ENCODE measurements around the gene PRR23E.

PRR23E gene

DNA sequence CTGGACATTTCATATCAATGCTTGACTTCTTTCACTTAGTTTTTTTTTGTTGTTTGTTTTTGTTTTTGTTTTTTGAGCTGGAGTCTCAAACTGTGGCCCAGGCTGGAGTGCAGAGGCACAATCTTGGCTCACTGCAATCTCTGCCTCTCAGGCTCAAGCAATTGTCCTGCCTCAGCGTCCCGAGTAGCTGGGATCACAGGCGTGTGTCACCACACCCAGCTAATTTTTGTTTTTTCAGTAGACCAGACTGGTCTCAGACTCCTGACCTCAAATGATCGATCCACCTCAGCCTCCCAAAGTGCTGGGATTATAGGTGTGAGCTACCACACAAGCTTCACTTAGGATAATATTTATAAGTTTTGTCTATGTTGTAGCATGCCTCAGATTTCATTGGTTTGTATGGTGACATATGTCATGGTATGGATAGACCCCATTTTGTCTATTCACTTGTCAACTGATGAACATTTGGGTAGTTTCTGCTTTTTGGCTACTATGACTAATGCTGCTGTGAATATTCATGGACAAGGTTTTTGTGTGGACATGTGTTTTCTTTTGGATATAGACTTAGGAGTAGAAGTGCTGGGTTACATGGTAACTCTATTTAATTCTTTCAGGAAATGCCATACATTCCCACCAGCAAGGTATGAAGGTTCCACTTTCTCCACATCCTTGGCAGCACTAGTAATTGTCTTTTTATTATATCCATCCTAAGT lies 6.8 kb upstream of the PRR23E start:
- no peak for DNase-seq

DNA sequence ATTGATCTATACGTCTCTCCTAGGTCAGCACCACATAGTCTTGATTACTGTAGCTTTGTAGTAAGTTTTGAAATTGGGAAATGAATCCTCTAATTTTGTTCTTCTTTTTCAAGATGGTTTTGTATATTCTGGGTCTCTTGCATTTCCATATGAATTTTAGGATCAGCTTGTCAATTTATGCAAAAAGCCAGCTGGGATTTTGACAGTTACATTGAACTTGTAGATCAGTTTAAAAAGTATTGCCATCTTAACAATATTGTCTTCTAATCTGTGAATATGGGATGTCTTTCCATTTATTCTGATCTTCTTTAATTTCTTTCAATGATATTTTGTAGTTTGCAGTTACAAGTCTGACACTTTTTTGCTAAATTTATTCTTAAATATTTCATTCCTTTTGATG lies 5.6 kb upstream of the PRR23E start:
- no peak for DNase-seq

DNA sequence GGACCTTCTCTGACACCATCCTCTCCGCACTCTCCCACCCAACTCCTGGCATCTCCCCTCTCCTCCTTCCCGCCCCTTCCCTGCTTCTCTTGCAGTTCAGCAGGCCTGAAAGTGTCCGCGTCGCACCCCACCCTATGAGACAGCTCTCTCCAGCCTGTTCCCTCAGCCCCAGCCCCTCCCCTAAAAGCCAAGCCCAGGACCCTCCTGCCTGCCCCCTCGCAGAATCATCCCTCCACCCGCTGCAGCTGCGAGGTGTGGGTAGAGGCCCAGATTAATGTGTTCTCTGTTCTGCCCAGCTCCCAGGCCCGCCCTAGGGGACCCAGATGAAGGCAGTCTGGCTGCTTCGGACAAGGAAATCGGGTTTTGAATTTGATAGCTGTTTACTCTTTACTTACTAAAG lies 410 bp downstream of the PRR23E start:
- DNase-seq = no peak

DNA sequence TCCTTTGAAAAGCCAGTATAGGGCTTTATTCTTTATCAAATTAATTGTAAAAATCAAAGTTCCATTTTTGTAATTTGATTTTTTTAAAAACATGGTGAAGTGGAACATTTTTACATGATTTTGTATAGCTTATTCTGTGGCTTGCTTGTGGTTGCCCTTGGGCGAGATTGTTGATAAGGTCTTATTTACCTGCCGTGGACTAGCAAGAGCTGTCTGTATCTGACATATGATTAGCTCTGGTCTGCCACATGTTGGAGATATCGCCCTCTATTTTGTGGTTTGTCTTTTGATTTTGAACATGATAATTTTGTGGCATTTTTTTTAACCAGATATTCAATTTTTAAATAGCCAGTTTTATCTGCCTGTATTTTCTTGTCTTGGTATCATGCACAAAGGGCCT lies 844 bp downstream of the PRR23E start:
- DNase-seq = no peak

DNA sequence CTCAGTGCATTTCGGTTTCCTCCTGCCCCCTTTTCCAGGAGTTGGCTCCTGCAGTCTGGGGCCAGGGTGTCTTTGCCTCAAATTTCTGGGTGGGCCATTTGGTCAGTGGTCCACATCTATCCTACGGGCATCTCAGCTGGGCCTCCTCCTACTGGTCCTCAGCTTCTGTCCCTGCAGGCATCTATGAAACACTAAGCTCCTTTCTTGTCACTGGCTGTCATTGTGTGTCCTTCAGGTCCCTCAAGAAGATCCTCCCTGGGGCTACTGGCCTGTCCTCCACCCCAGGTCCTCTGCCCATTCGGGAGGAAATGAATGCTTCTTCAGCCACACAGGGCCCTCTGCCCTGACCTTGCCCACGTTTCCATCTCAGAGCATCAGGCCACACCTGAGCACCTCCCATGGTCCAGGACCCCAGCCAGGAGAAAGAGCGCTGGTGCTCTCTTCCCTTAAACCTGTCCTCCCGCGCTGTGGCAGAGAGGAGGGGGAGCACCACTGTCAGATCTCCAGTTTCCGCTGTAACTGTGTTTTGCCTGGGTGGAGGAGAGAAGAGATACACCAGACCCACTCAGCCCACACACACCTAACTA lies 1.8 kb downstream of the PRR23E start:
- DNase-seq = no peak

DNA sequence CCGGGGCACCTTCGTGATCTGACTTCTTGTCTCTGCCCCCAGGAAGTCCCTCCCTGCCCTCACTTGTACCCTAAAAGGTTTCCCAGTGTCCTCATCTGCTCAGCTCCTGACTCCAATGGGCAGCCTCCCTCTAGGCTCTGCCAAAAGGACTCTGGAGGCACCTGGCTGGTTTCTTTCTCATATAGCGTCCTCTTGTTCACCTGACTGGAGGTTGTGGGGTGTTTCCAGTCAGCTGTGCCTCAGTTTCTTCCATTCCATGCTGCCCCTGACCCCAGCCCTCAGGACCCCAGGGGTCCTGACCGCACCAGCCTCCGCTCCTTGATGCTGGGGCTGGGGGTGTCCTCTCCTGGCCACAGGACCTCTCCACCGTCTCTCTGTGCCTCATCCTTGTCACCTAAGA lies 2.5 kb downstream of the PRR23E start:
- DNase-seq = no peak

DNA sequence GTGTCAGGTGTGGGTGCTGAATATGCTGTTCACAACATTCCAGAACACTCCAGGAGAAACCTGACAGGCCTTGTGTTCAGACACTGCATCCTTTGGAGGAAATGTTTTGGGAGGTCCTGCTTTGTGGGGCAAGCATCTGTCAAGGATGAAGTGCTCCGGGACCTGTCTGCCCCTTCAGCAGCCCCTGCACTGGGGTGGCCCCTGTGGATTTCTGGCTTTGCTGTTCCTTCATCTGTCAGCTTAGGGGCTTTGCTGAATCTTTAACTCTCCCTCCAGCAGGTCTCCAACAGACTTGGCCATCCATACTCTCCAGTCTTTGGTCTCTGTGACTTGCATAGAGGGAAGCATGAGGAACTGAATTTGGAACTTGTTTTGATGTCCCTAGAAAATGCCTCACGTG lies 3.1 kb downstream of the PRR23E start:
- DNase-seq = no peak

DNA sequence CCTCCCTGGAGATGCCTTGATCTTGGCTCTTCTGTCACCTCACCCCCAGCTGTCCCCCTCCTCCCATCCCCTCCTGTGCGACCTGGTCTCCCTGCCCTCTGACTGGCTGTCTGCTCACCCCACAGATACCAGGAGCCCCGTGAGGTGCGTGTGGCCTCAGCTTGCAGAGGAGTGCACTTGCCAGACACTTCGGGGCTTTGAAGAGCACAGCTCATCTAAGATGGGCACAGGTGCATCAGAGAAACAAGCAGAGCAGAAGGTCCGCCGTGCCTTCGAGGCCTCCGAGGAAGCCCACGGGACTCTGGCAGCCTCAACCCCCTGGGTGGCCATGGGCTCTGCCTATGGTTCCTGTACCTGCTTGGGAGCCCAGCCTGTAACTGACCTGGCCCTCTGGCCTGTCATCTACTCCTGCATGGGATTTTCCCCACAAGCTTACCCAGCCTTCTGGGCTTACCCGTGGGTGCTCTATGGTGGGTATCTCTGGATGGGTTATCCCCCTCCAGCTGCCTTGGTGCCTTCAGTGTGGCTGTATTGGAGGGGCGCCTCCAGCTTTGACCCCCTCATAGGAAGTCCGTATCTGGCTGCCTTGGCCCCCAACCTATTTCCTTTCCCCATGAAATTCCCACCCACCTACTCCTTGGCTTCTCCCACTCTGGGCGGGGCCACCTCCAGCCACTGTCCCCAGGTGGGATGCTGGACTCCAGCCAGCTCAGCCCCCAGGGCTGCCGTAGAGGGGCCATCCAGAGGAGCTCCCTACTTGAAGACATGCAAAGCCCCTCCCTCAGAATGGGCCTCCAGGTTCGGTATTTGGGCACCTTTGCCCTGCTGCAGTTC lies 3.8 kb downstream of the PRR23E start:
- no peak for DNase-seq

DNA sequence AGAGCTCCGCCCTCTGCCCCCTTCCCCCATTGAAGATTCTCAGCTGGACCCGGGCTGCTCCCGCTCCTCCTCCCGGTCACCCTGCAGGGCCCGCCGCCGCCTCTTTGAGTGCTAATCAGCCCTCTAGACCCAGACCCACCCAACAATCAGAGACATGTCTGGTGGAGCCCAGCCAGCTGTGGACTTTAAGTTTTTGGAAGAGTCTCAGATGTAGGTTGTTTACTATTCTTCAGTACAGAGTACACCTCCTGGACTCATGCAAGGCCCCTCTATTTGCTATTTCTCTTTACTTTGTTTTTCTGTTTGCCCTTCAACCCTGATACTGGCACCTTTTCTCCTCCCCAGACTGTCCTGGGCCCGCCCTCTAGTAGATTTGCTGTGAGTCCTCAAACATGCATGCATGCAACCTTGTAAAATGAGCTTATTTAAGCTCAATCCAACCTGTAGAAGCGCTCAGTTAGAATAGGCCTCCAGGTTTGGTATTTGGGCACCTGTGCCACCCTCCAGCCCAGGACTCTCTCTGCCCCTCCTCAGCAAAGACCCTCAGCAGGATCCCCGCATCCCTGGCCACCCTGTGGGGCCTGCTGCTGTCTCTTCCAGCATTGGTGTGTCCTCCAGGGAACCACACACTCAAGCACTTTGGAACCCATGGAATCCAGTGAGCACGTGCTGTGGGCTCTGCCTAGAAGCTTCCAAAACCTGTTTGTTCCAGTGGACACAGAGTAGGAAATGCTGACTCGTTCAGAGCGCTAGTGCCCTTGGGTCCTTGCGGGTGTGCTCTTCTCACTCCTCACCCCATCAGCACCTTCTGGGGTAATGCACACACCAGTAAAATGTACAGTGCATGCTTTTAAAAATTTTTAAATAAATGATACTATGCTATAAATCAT lies 4.6 kb downstream of the PRR23E start:
- no peak for DNase-seq

DNA sequence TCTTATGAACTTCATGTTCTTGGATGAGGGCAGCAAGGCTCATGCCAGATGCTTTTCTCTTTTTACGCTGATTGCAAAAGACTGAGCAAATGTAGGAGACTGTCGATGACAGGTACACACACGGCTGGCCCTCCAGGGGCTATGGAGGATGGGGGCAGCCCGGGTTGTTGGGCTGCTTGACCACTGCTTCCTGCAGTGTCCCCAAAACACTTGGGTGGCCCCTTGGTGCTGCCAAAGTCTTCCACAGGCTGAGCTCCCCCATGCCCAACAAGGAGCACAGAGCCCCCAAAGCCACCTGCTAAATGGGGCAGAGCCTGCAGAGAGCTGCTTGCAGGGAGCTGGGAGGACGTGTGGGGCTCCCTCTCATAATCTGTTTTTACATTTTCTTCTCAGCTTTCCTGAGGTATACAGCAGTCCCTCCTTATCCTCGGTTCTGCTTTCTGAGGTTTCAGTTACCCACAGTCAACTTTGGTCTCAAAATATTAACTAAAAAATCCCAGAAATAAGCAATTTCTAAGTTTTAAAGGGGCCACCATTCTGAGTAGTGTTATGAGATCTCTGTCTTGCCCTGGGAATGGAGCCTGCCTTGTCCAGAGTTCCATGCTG lies 7.3 kb downstream of the PRR23E start:
- no peak for DNase-seq

DNA sequence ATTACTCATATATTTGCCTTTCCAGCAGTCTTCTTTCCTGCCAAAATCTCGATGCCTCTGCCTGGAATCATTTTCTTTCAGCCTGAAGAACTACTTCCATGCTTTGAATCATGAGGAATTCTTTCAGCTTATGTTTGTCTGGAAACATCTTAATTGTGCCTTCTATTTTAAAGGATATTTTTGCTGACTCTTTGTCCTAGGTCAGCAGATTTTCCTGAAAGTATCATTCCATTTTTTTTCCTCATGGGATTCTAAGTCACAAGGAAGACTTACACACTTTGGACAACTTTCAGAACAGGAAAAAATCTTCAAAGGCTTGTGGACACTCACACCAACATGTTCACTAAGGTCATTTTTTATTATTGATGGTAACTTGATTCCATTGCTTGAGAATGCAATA lies 10.1 kb downstream of the PRR23E start:
- DNase-seq = no peak

DNA sequence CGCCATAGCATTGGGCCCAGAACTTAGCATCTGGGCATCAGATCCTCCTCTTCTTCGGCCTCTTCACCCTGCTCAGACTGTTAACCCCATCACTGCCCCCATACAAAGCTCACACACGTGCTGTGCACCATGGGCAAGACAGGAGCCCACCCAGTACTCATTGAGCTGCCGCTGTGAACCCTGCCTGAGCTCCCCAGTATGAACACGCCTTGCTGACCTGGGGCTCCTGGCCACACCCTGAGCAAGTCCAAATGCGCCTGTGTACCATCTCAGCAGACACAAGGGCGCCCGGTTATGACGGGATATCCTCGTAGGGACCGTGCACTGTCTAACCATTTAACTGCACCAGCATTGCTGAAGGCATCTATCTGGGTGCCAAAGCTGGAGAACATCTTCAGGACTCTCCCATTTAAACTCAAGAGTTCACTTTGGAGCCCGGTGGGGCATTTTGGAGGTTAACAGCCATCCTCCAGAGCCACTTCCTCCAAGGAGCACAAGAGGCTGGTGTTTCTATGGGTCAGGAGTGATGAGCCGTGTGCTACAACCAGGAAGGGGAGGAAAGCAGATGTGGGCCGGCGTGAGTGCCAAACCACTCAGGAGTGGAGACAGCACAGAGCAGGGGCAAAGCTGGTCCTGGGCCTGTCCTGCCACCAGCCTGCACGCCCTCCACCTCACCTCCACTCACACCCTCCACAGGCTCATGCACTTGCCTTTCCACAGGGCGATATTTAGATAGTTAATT lies 12.1 kb downstream of the PRR23E start:
- DNase-seq = no peak

DNA sequence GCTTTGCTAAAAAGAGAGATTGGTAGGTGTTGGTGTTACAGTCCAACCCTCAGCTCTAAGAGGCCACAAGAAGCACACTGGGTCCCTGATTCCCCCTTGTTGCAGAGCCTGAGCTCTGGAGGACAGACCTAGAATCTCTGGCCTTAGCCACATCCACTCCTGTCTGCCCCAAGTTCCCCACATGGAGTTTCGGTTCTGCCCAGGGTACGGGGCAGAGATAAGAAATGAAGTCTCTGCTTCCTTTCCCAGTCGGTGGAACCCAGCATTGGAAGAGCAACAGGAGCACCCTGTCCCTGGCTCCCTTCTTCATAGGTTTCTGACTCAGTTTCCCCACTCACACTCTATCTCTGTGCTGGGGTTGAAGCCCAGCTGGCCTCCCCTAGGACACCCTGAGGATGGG lies 13.2 kb downstream of the PRR23E start:
- DNase-seq = no peak

DNA sequence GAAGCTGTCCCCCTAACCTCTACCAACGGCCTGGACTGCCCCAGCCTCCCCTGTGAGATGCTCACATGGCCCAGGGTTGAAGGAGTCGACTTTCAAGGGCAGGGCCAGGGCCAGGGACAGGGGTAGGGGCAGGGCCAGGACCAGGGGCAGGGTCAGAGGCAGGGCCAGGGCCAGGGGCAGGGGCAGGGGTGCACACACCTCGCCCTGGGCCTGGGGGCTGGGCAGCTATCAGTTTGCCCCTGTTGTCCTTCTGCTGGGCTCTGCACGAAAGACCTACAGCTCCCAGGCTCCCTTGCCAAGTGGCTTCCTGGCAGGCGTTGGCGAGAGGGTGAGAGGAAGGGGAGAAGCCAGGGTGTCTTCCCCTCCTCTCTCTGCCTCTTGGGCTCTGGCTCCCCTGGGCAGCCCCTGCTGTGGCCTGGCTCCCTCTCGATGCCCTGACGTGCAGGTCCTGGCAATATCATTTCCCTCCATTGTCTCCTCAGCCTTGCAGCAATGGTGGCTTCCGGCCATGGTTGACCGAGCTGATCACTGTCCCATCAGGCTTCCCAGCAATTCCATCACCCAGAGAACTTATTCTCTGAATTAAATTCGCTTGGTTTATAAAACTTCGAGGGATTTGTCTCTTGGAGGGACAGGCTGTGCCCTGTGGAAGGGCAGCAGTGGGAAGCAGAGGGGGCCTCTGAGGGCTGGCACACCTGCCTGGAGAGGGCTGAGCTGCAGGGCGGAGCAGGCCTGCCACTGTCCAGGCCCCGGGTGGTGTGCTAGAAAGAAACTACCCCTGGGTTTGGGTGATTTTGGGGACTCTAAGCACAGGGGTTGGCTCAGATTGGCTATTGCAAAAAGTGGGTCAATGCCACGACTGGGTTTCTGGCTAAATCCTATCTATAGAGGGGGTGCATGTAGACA lies 13.9 kb downstream of the PRR23E start:
- DNase-seq = no peak

DNA sequence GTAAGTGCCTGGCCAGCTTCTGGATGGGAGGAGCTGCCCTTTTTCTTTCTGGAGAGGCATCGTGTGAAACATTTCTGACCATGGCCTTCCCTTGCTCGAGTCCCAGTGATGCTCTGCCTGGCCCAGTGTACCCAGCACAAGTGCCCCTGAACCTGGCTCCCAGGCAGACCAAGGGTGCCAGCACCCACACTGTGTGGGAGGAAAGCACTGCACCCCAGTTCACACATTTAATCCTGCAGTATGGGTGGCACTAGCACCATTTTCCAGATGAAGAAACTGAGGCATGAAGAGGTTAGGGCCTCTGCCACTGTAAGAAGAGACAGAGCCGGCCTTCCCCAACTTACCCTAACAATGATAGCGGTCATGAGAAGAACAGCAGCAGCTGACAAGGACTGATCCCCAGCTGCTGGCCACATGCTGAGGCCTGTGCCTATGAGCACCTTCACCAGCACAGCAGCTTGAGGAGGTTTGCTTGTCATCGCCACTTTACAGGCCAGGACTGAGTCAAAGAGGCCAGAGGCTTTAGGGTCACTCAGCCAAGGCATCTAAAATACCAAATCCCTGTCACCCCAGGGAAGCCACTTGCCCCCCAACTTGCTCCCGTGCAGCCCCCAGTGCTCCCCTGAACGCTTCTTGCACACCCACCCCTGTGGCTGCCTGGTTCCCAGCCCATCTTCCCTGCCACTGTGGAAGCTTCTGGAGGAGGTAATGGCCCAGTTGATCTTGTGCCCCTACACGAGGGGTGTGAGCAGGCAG lies 15.0 kb downstream of the PRR23E start:
- no peak for DNase-seq

DNA sequence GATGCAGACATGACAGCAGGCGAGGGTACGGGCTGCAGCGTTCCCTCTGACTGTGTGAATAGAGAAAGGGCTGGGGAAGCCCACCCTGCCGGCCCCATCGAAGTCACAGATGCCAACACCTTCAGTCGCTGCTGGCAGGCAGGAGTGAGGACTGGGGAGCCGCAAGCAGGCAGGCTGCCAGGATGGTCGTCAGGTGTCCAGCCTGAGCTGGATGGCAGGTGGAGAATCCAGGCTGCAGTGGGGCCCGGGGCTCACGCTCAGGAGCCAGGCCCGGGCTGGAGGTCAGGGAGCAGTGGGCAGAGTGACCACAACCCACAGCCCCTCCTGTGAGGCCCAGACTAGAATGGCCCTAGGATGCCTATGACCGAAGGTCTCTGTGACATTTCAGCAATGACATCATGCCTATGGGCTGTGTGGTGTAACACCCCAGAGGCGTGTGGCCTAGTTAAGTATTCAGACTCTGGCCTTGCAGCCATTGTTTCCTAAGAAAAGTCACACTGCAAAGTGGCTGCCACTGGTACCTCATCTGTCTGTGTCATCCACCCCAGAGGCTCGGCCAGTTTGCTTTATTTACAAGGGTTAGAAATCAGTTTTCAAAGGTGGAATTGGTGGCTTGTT lies 15.7 kb downstream of the PRR23E start:
- DNase-seq = no peak

DNA sequence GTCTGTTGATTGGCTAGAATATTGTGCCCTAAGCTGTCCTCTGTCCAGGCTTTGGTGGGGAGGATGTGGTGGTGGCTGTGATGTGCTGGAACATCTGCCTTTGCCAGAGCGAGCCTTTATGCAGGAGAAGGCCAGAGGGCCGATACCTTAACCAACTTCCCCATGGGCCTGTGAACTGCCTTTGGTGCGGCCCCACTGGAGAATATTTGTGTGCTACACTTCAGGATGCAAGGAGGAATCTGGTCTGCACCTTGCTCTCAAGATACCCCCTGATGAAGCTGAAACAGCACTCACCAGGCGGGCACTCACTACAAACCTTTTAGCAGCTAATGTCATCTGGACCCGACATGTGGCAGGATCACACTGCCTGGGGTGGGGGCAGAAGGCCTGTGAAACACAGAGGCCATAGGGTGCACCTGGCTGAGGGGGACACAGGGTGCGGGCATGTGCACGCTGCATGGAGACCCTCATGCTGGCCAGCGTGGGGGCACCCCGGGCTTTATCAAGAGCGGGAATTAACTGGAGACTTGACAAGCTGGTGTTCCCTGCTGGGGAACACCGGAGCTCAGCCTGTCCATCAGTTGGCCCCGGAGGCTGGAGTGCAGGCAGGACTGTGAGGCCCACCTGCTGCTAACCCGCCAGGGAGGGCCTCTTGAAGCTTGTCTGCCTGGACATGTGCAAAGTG lies 16.4 kb downstream of the PRR23E start:
- no peak for DNase-seq

DNA sequence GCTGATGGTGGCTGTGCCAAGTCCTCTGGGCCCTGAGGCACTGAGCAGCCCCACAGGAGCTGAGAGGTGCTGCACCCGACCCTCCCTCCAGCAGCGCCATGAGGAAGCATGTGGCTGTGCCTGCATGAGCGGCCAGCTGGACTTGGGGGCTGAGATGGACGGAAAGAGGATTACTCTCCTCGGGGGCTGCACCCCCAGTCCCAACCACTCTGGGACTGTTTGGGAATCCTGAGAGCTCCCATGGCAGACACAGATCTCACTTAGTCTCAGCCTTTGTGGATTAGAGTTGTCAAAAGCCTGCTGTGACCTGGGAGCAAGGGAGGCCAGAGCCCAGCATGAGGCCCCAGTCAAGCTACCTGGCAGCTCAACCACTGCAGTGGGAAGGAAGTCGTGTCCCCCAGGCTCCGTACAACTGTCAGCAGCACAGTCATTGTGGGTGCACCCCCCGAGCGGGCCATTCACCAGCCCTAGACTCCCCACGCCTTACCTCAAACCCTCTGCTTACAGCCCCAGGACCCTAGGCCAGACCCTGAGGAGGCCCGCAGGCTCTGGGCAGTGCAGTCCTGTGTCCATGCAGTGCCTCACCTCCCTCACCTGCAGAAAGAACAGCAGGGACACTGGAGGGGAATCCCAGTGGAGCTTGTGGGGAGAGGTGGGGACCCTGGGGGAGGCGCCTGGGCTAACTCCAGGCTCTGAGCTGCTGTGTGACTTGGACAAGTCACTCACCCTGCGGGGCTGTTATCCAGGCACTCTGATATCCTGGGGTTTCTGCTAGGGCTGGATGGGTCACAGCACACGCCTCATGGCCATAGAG lies 17.1 kb downstream of the PRR23E start:
- DNase-seq = no peak
